ENCODE data around the gene NEMP2.

Gene NEMP2

DNA sequence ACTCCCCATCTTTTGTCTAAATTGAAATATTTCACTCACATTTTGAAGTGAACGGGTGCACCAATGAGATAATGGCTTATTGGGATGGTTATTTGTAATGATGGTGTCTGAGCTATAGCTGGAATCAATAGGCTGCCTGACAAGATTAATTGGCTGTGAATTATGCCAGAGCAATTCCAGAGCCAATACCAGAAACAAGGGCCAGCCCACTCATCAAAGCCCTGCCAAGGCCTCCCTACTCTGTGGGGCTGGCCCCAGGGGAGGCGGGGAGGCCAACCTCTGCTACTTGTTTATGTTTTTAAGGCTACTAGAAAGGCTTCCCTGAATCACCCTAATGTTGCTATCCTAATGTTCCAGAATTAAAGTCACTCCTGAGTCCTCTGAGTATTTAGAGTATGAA is 29.1 kb upstream of the NEMP2 start (continued):
- no peak for TF ChIP-seq TOX (CRISPR knock-in tag; IDR thresholded peaks at IDR 0.05; ENCODE audit: borderline replicate concordance)
- no peak for TF ChIP-seq ESRRG (CRISPR knock-in tag; IDR thresholded peaks at IDR 0.05)
- no peak for TF ChIP-seq ISL1 (CRISPR knock-in tag; IDR thresholded peaks at IDR 0.05)
- TF ChIP-seq SNAI2 (CRISPR knock-in tag; IDR thresholded peaks at IDR 0.05): no peak
- no peak for TF ChIP-seq TCF4 (CRISPR knock-in tag; IDR thresholded peaks at IDR 0.05; ENCODE audit: borderline replicate concordance)
- TF ChIP-seq ZNF565 (CRISPR knock-in tag; conservative IDR thresholded peaks at IDR 0.05; ENCODE audit: low read depth): no peak
- no peak for TF ChIP-seq ZFP30 (CRISPR knock-in tag; IDR thresholded peaks at IDR 0.05)
- TF ChIP-seq CREB5 (CRISPR knock-in tag; IDR thresholded peaks at IDR 0.05; ENCODE audit: low read depth): no peak

DNA sequence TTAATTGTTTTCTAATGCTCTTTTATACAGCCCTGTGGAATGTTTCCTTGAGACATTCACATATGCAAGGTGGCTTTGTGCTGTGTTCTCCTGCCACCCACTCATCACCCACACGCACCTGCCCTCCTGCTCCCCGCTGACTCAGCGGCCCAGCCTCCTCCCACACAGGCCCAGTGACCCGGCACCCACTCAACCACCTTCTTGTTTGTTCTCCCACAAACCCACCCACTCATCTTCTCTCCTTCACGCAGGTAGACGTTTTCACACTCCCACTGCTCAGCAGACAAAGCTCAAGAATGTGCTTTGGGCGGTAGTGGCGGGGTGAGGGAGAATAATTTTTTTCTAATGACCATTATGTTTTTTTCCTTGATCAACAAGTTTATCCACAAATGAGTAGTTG is 28.6 kb upstream of the NEMP2 start:
- TF ChIP-seq GLIS3 (CRISPR knock-in tag; IDR thresholded peaks at IDR 0.05) (no peak), BACH2 (CRISPR knock-in tag; IDR thresholded peaks at IDR 0.05; ENCODE audit: borderline replicate concordance) (no peak), PPARA (CRISPR knock-in tag; IDR thresholded peaks at IDR 0.05; ENCODE audit: borderline replicate concordance) (no peak), CSRNP3 (CRISPR knock-in tag; IDR thresholded peaks at IDR 0.05) (no peak), ISL1 (CRISPR knock-in tag; IDR thresholded peaks at IDR 0.05) (no peak), CREB5 (CRISPR knock-in tag; IDR thresholded peaks at IDR 0.05; ENCODE audit: low read depth) (no peak), RARB (CRISPR knock-in tag; IDR thresholded peaks at IDR 0.05) (no peak), ZNF565 (CRISPR knock-in tag; conservative IDR thresholded peaks at IDR 0.05; ENCODE audit: low read depth) (no peak), ZNF8 (CRISPR knock-in tag; IDR thresholded peaks at IDR 0.05) (no peak), ARNTL (CRISPR knock-in tag; IDR thresholded peaks at IDR 0.05; ENCODE audit: borderline replicate concordance, low read depth) (no peak), ZFP3 (CRISPR knock-in tag; IDR thresholded peaks at IDR 0.05) (no peak), ZC3H10 (CRISPR knock-in tag; IDR thresholded peaks at IDR 0.05) (no peak), TCF4 (CRISPR knock-in tag; IDR thresholded peaks at IDR 0.05; ENCODE audit: borderline replicate concordance) (no peak), ESRRG (CRISPR knock-in tag; IDR thresholded peaks at IDR 0.05) (no peak), ZFP30 (CRISPR knock-in tag; IDR thresholded peaks at IDR 0.05) (no peak), TOX (CRISPR knock-in tag; IDR thresholded peaks at IDR 0.05; ENCODE audit: borderline replicate concordance) (no peak)
- TF ChIP-seq, protein P1, sequence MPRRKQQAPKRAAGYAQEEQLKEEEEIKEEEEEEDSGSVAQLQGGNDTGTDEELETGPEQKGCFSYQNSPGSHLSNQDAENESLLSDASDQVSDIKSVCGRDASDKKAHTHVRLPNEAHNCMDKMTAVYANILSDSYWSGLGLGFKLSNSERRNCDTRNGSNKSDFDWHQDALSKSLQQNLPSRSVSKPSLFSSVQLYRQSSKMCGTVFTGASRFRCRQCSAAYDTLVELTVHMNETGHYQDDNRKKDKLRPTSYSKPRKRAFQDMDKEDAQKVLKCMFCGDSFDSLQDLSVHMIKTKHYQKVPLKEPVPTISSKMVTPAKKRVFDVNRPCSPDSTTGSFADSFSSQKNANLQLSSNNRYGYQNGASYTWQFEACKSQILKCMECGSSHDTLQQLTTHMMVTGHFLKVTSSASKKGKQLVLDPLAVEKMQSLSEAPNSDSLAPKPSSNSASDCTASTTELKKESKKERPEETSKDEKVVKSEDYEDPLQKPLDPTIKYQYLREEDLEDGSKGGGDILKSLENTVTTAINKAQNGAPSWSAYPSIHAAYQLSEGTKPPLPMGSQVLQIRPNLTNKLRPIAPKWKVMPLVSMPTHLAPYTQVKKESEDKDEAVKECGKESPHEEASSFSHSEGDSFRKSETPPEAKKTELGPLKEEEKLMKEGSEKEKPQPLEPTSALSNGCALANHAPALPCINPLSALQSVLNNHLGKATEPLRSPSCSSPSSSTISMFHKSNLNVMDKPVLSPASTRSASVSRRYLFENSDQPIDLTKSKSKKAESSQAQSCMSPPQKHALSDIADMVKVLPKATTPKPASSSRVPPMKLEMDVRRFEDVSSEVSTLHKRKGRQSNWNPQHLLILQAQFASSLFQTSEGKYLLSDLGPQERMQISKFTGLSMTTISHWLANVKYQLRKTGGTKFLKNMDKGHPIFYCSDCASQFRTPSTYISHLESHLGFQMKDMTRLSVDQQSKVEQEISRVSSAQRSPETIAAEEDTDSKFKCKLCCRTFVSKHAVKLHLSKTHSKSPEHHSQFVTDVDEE (CRISPR knock-in tag; IDR thresholded peaks at IDR 0.05): no peak
- TF ChIP-seq, protein P2, sequence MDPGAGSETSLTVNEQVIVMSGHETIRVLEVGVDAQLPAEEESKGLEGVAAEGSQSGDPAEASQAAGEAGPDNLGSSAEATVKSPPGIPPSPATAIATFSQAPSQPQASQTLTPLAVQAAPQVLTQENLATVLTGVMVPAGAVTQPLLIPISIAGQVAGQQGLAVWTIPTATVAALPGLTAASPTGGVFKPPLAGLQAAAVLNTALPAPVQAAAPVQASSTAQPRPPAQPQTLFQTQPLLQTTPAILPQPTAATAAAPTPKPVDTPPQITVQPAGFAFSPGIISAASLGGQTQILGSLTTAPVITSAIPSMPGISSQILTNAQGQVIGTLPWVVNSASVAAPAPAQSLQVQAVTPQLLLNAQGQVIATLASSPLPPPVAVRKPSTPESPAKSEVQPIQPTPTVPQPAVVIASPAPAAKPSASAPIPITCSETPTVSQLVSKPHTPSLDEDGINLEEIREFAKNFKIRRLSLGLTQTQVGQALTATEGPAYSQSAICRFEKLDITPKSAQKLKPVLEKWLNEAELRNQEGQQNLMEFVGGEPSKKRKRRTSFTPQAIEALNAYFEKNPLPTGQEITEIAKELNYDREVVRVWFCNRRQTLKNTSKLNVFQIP (CRISPR knock-in tag; IDR thresholded peaks at IDR 0.05; ENCODE audit: borderline replicate concordance, low read depth): no peak
- no peak for ATAC-seq

DNA sequence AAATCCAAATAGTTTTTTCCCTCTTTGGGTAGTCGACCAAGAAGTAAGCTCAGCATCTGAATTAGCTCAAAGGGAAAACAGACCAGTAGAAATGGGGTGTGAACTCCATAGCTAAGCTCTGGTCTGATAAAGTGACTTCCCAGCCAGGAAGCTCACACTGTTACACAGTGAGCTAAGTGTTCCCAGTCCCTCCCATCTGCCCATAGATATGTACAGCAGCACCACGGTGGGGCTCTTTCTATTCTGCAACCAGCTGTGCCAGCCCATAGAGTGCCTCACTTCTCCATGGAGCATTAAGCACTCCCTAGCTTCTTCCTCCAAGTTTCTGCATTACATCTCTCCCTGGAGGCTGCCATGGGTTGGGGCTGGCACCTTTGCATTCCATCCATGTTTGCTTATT is 27.6 kb upstream of the NEMP2 start:
- ATAC-seq: no peak
- TF ChIP-seq TCF4 (CRISPR knock-in tag; IDR thresholded peaks at IDR 0.05; ENCODE audit: borderline replicate concordance): no peak
- TF ChIP-seq ZFP30 (CRISPR knock-in tag; IDR thresholded peaks at IDR 0.05): no peak
- no peak for TF ChIP-seq ZFP3 (CRISPR knock-in tag; IDR thresholded peaks at IDR 0.05)
- TF ChIP-seq PPARA (CRISPR knock-in tag; IDR thresholded peaks at IDR 0.05; ENCODE audit: borderline replicate concordance): no peak
- TF ChIP-seq SNAI2 (CRISPR knock-in tag; IDR thresholded peaks at IDR 0.05): no peak
- TF ChIP-seq ZNF565 (CRISPR knock-in tag; conservative IDR thresholded peaks at IDR 0.05; ENCODE audit: low read depth): no peak
- no peak for TF ChIP-seq BACH2 (CRISPR knock-in tag; IDR thresholded peaks at IDR 0.05; ENCODE audit: borderline replicate concordance)
- TF ChIP-seq, protein P3, sequence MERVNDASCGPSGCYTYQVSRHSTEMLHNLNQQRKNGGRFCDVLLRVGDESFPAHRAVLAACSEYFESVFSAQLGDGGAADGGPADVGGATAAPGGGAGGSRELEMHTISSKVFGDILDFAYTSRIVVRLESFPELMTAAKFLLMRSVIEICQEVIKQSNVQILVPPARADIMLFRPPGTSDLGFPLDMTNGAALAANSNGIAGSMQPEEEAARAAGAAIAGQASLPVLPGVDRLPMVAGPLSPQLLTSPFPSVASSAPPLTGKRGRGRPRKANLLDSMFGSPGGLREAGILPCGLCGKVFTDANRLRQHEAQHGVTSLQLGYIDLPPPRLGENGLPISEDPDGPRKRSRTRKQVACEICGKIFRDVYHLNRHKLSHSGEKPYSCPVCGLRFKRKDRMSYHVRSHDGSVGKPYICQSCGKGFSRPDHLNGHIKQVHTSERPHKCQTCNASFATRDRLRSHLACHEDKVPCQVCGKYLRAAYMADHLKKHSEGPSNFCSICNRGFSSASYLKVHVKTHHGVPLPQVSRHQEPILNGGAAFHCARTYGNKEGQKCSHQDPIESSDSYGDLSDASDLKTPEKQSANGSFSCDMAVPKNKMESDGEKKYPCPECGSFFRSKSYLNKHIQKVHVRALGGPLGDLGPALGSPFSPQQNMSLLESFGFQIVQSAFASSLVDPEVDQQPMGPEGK (CRISPR knock-in tag; IDR thresholded peaks at IDR 0.05; ENCODE audit: borderline replicate concordance): no peak
- no peak for TF ChIP-seq ZC3H10 (CRISPR knock-in tag; IDR thresholded peaks at IDR 0.05)
- no peak for TF ChIP-seq TOX (CRISPR knock-in tag; IDR thresholded peaks at IDR 0.05; ENCODE audit: borderline replicate concordance)
- no peak for TF ChIP-seq OSR1 (CRISPR knock-in tag; IDR thresholded peaks at IDR 0.05)
- TF ChIP-seq ISL1 (CRISPR knock-in tag; IDR thresholded peaks at IDR 0.05): no peak
- TF ChIP-seq, protein P1 (CRISPR knock-in tag; IDR thresholded peaks at IDR 0.05): no peak
- no peak for TF ChIP-seq RARB (CRISPR knock-in tag; IDR thresholded peaks at IDR 0.05)
